ENCODE data around the gene REG1B.

GRCh38 chr2:79128406-79128805 lies 40.6 kb upstream of the REG1B start:
- no peak for TF ChIP-seq CTCF (conservative IDR thresholded peaks at IDR 0.05)
- TF ChIP-seq ZFX (IDR thresholded peaks at IDR 0.05) = no peak
